ENCODE data around the gene RPS6KA5.

- TF ChIP-seq CTCF (IDR thresholded peaks at IDR 0.05 in 8 of 11, conservative IDR thresholded peaks at IDR 0.05 in 3 of 11) (no peak), POLR2AphosphoS5 (IDR thresholded peaks at IDR 0.05) (no peak), POLR2A (IDR thresholded peaks at IDR 0.05) (no peak)
Observed at GRCh38 chr14:90907178-90907577, 153.3 kb downstream of the RPS6KA5 start.
